ENCODE data around the gene ADGRA3. TPM values are rescaled to one million over a fixed set of nuclear protein-coding genes. Genes with fewer than 3 reads are reported as not detected.

The ADGRA3 gene
- total and polyA plus RNA-seq, 2 of the 13 experiments (the other 11 are each of a cell fraction or from before 2014, with no cell fraction given), result 32.2 to 40.8 TPM

- no peak for TF ChIP-seq HHEX (CRISPR knock-in tag; IDR thresholded peaks at IDR 0.05)
- TF ChIP-seq AGO2 (optimal IDR thresholded peaks at IDR 0.05; ENCODE audit: low read depth, low read length), result no peak
- TF ChIP-seq PBX3 (CRISPR knock-in tag; IDR thresholded peaks at IDR 0.05; ENCODE audit: borderline replicate concordance), result no peak
- TF ChIP-seq MXD4 (CRISPR knock-in tag; IDR thresholded peaks at IDR 0.05), result no peak
- no peak for TF ChIP-seq ZNF746 (CRISPR knock-in tag; IDR thresholded peaks at IDR 0.05)
- no peak for TF ChIP-seq ZNF777 (CRISPR knock-in tag; IDR thresholded peaks at IDR 0.05)
- TF ChIP-seq ZNF782 (CRISPR knock-in tag; IDR thresholded peaks at IDR 0.05; ENCODE audit: borderline replicate concordance), result no peak
- TF ChIP-seq ZNF143 (CRISPR knock-in tag; IDR thresholded peaks at IDR 0.05), result no peak
- TF ChIP-seq ZNF354B (CRISPR knock-in tag; IDR thresholded peaks at IDR 0.05), result no peak
- no peak for TF ChIP-seq ARID2 (CRISPR knock-in tag; IDR thresholded peaks at IDR 0.05; ENCODE audit: borderline replicate concordance)
Observed at GRCh38 chr4:22539251-22539650, 23.4 kb upstream of the ADGRA3 start (continued).

DNA sequence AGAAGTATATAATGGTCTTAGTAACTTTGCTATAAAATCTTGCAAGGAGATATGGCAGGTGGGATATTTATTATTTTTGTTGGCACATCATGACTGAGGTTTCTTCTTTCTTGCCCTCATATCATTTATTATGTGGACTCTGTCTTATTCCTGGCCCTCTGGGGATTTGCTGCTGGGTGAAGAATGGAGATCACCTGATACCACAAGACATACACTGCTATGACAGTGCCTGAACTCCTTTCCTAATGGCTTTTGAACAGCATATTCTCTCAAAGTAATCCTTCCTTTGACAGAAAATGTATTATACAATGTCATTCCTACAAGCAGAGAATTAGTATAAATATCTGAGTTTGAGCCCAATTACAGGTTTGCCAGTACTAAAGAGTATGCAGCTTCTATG is 22.0 kb upstream of the ADGRA3 start:
- FAIRE-seq (no peak), ATAC-seq (no peak), DNase-seq (ENCODE audit: low spot score) (no peak)
- ChIA-PET POLR2A (no interaction called here), CTCF (ENCODE audit: low intra/inter-chr PET ratio, low total read pairs) (no interaction called here)
- no peak overlapping the region for H2AFZ ChIP-seq (ENCODE audit: low read length)
- no peak overlapping the region for H3K4me2 ChIP-seq (ENCODE audit: low read depth, low read length)
- no peaks in the 10 kb centered on the region for H3K4me1 ChIP-seq (ENCODE audit: insufficient read depth, low read length)
- no peak for TF ChIP-seq ZFP36 (IDR thresholded peaks at IDR 0.05; ENCODE audit: borderline replicate concordance, low read depth, low read length, partially characterized antibody)
- no peak for TF ChIP-seq RAD51 (IDR thresholded peaks at IDR 0.05; ENCODE audit: borderline replicate concordance)
- TF ChIP-seq, protein P1, sequence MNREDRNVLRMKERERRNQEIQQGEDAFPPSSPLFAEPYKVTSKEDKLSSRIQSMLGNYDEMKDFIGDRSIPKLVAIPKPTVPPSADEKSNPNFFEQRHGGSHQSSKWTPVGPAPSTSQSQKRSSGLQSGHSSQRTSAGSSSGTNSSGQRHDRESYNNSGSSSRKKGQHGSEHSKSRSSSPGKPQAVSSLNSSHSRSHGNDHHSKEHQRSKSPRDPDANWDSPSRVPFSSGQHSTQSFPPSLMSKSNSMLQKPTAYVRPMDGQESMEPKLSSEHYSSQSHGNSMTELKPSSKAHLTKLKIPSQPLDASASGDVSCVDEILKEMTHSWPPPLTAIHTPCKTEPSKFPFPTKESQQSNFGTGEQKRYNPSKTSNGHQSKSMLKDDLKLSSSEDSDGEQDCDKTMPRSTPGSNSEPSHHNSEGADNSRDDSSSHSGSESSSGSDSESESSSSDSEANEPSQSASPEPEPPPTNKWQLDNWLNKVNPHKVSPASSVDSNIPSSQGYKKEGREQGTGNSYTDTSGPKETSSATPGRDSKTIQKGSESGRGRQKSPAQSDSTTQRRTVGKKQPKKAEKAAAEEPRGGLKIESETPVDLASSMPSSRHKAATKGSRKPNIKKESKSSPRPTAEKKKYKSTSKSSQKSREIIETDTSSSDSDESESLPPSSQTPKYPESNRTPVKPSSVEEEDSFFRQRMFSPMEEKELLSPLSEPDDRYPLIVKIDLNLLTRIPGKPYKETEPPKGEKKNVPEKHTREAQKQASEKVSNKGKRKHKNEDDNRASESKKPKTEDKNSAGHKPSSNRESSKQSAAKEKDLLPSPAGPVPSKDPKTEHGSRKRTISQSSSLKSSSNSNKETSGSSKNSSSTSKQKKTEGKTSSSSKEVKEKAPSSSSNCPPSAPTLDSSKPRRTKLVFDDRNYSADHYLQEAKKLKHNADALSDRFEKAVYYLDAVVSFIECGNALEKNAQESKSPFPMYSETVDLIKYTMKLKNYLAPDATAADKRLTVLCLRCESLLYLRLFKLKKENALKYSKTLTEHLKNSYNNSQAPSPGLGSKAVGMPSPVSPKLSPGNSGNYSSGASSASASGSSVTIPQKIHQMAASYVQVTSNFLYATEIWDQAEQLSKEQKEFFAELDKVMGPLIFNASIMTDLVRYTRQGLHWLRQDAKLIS (CRISPR knock-in tag; IDR thresholded peaks at IDR 0.05), result no peak
- no peak for TF ChIP-seq BHLHE40 (IDR thresholded peaks at IDR 0.05; ENCODE audit: low read length)
- TF ChIP-seq NPAS2 (CRISPR knock-in tag; IDR thresholded peaks at IDR 0.05; ENCODE audit: borderline replicate concordance), result no peak
- TF ChIP-seq ZNF367 (CRISPR knock-in tag; IDR thresholded peaks at IDR 0.05; ENCODE audit: borderline replicate concordance), result no peak
- TF ChIP-seq ZNF281 (CRISPR knock-in tag; IDR thresholded peaks at IDR 0.05; ENCODE audit: borderline replicate concordance), result no peak
- TF ChIP-seq CREB1 (IDR thresholded peaks at IDR 0.05), result no peak
- TF ChIP-seq CREB1 (CRISPR knock-in tag; IDR thresholded peaks at IDR 0.05), result no peak
- H3K9ac ChIP-seq (ENCODE audit: insufficient read depth, low read depth, low read length), result no peak overlapping the region
- in situ Hi-C loops (cut with HindIII; ENCODE audit: extremely low pct_ligation_motif_present, low pct_unique_long_range_greater_than_20kb) (no loop called here), intact Hi-C loops (cut with micrococcal nuclease; ENCODE audit: unreplicated experiment) (no loop called here)
- H3K4me3 ChIP-seq (replicated peaks in 1 of 3; ENCODE audit: insufficient read depth in 1 of 3, low read depth in 2 of 3, low read length in 3 of 3), result no peak overlapping the region
- no peaks in the 10 kb centered on the region for H3K79me2 ChIP-seq (ENCODE audit: insufficient read depth, low read length)
- BruUV-seq (replicated peaks), result no TSS peak
- no peak overlapping the region for H3K27ac ChIP-seq (ENCODE audit: extremely low read length, insufficient read depth, low read length)
- no peaks in the 10 kb centered on the region for H4K20me1 ChIP-seq (ENCODE audit: insufficient read depth, low read length)
- H3K36me3 ChIP-seq (replicated peaks in 1 of 2; ENCODE audit: control insufficient read depth in 1 of 2, insufficient read depth in 2 of 2, low read length in 2 of 2), result no peaks in the 10 kb centered on the region
- H3K27me3 ChIP-seq (ENCODE audit: control insufficient read depth in 1 of 2, insufficient read depth in 2 of 2, low read length in 2 of 2), result no peaks in the 10 kb centered on the region
- peaks cover 29% of the 10 kb centered on the region for H3K9me3 ChIP-seq (ENCODE audit: low read length)
